Measurements from ENCODE around the gene RGS16. TPM values are rescaled to one million over a fixed set of nuclear protein-coding genes. Genes with fewer than 3 reads are reported as not detected.
A peak's percentile ranks its signal among the peaks of the same experiment; 100 is the strongest.

The RGS16 gene
- total RNA-seq, 2 experiments from 2014 or later, result 20.1 to 29.5 TPM

DNA sequence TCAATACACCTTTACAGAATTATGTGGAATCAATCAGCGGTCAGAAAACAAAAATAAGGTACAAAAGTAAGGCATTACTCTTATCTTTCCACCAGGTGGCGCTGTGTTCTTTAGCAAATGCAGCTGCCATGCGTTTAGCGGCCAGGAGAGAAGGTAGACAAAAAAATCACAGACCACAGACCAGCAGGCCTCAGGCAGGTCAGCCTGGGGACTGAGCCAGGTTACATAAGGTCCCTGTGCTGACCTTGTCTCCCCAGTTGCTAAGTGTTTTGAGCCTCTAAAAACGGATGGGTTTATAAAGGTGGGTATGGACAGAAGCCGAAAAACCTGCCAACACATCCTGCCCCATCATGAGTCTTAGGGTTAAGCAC is 2.8 kb downstream of the RGS16 start:
- intact Hi-C loops (cut with micrococcal nuclease; ENCODE audit: unreplicated experiment), result loop anchor here (1.0 to 10.0 kb wide), 2 partner anchors 181 to 313 kb away; no protein-coding TSS in a partner anchor
- Histone ChIP-seq H2AFZ (ENCODE audit: low read length) (no peak overlapping the region), H3K9me2 (ENCODE audit: insufficient read depth, low read length) (no peaks in the 10 kb centered on the region), H3K79me2 (ENCODE audit: insufficient read depth, low read depth, low read length) (peaks cover 42% of the 10 kb centered on the region), H3K36me3 (ENCODE audit: insufficient read depth, low read length) (peaks cover 53% of the 10 kb centered on the region), H4K20me1 (ENCODE audit: insufficient read depth, low read length) (peaks cover 24% of the 10 kb centered on the region; the same call in 1 of the 2 replicates), H3K4me2 (ENCODE audit: low read length) (peak overlapping the region; percentile 84), H3K27ac (ENCODE audit: low read depth, low read length, poor library complexity, severe bottlenecking) (peak overlapping the region; percentile 47), H3K4me1 (ENCODE audit: insufficient read depth, low read length, poor library complexity, severe bottlenecking) (peaks cover 53% of the 10 kb centered on the region), H3K9me3 (ENCODE audit: low read length) (no peaks in the 10 kb centered on the region), H3K4me3 (ENCODE audit: low read depth, low read length, poor library complexity, severe bottlenecking) (peak overlapping the region; percentile 80)
- BruUV-seq (replicated peaks), result no TSS peak
- TF ChIP-seq, protein P1, sequence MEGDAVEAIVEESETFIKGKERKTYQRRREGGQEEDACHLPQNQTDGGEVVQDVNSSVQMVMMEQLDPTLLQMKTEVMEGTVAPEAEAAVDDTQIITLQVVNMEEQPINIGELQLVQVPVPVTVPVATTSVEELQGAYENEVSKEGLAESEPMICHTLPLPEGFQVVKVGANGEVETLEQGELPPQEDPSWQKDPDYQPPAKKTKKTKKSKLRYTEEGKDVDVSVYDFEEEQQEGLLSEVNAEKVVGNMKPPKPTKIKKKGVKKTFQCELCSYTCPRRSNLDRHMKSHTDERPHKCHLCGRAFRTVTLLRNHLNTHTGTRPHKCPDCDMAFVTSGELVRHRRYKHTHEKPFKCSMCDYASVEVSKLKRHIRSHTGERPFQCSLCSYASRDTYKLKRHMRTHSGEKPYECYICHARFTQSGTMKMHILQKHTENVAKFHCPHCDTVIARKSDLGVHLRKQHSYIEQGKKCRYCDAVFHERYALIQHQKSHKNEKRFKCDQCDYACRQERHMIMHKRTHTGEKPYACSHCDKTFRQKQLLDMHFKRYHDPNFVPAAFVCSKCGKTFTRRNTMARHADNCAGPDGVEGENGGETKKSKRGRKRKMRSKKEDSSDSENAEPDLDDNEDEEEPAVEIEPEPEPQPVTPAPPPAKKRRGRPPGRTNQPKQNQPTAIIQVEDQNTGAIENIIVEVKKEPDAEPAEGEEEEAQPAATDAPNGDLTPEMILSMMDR (conservative IDR thresholded peaks at IDR 0.05; ENCODE audit: low read length), result peak; percentile 98
- no peak for TF ChIP-seq EZH2phosphoT487 (IDR thresholded peaks at IDR 0.05; ENCODE audit: borderline replicate concordance, low read depth, low read length)
- DNase-seq (ENCODE audit: low spot score), result peak; percentile 92
- POLR2A ChIA-PET, result interaction anchor here (0.7 to 1.2 kb wide), 3 partner anchors 8 to 183 kb away, joined by 3 to 6 read pairs (median 3); no protein-coding TSS in a partner anchor
- CTCF ChIA-PET (ENCODE audit: unreplicated experiment), result interaction anchor here (1.7 to 12.7 kb wide), 2 partner anchors 75 to 184 kb away, joined by 5 to 189 read pairs; no protein-coding TSS in a partner anchor

DNA sequence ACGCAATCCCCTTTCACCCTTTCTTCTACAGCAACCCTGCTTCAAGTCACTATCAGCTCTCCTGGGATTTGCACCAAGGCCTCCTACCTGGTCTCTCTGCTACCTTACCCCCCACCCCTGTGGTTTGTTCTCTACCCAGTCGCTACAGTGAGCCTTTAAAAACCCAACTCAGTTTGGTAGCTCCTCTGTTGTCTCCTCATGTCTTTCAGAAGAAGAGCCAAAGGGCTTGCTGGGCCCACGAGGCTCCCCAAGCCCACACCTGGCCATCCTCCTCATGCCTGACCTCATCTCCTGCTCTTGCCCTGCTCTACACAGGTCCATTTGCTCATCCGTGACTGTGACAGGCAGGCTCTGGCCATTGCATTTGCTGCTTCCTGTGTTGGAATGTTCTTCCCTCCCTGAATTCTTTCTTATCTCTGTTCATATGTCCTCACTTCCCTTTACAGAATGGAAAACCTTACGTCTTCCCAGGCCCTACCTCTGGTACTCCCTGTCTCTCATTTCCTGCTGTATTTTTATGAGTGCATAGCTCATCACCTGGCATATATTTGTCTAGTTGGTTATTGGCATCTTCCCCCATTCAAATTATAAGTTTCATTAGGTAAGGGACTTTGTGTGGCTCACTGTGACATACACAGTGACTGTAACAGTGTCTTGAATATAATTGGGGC is 3.3 kb downstream of the RGS16 start:
- H3K27ac ChIP-seq (ENCODE audit: low read depth, low read length, poor library complexity, severe bottlenecking), result no peak overlapping the region
- POLR2A ChIA-PET, result interaction anchor here (0.6 to 1.4 kb wide), 4 partner anchors 15 to 199 kb away, joined by 3 to 6 read pairs (median 4); no protein-coding TSS in a partner anchor
- DNase-seq (ENCODE audit: low spot score), result no peak
- H3K4me3 ChIP-seq (ENCODE audit: low read depth, low read length, poor library complexity, severe bottlenecking), result peak overlapping the region; percentile 80
- H4K20me1 ChIP-seq (ENCODE audit: insufficient read depth, low read length), result peaks cover 24% of the 10 kb centered on the region; the same call in 1 of the 2 replicates
- H3K4me2 ChIP-seq (ENCODE audit: low read length), result peak overlapping the region; percentile 84
- peaks cover 53% of the 10 kb centered on the region for H3K4me1 ChIP-seq (ENCODE audit: insufficient read depth, low read length, poor library complexity, severe bottlenecking)
- H3K79me2 ChIP-seq (ENCODE audit: insufficient read depth, low read depth, low read length), result peaks cover 42% of the 10 kb centered on the region
- TF ChIP-seq EZH2phosphoT487 (IDR thresholded peaks at IDR 0.05; ENCODE audit: borderline replicate concordance, low read depth, low read length), result no peak
- TF ChIP-seq, protein P1 (conservative IDR thresholded peaks at IDR 0.05; ENCODE audit: low read length), result no peak
- intact Hi-C loops (cut with micrococcal nuclease; ENCODE audit: unreplicated experiment), result loop anchor here (1.0 to 10.0 kb wide), 2 partner anchors 181 to 314 kb away; no protein-coding TSS in a partner anchor
- H3K36me3 ChIP-seq (ENCODE audit: insufficient read depth, low read length), result peaks cover 53% of the 10 kb centered on the region
- BruUV-seq (replicated peaks), result no TSS peak
- H3K9me2 ChIP-seq (ENCODE audit: insufficient read depth, low read length), result no peaks in the 10 kb centered on the region
- no peaks in the 10 kb centered on the region for H3K9me3 ChIP-seq (ENCODE audit: low read length)
- no peak overlapping the region for H2AFZ ChIP-seq (ENCODE audit: low read length)
- CTCF ChIA-PET (ENCODE audit: unreplicated experiment), result interaction anchor here (0.6 to 12.7 kb wide), 4 partner anchors 11 to 184 kb away, joined by 3 to 189 read pairs (median 4); no protein-coding TSS in a partner anchor

Measured in OCI-LY7 (cell line).